SK-N-SH treated with all-trans-retinoic acid at 6 μM for 48 hours (cell line): ENCODE data around the gene GP1BB.

Source experiments
- ATAC-seq: fragments of 200-7000 bp; cut with Tn5 transposase; 3 replicates; pipeline ENCODE4 v1.9.1; 2020; ENCODE audit warnings: mild to moderate bottlenecking, moderate library complexity
- BACH2 ChIP-seq: fragments of 250-450 bp; sonication (Bioruptor Pico); IDR thresholded peaks from 2 replicates; pipeline ENCODE4 v1.9.0; 2021; ENCODE audit warnings: mild to moderate bottlenecking, borderline replicate concordance
- CREB5 ChIP-seq: fragments of 250-450 bp; sonication (Bioruptor Pico); IDR thresholded peaks from 2 replicates; pipeline ENCODE4 v1.5.1; 2020; ENCODE audit warnings: low read depth, mild to moderate bottlenecking, moderate library complexity
- CSDC2 ChIP-seq: fragments of 250-450 bp; sonication (Bioruptor Pico); IDR thresholded peaks from 2 replicates; pipeline ENCODE4 v1.5.0; 2020; ENCODE audit warnings: mild to moderate bottlenecking, moderate library complexity
- ESRRG ChIP-seq: fragments of 250-450 bp; sonication (Bioruptor Pico); IDR thresholded peaks from 2 replicates; pipeline ENCODE4 v1.6.1; 2021; ENCODE audit warnings: mild to moderate bottlenecking
- GLIS3 ChIP-seq: fragments of 250-450 bp; sonication (Bioruptor Pico); IDR thresholded peaks from 2 replicates; pipeline ENCODE4 v1.5.0; 2020; ENCODE audit warnings: mild to moderate bottlenecking, moderate library complexity
- ISL1 ChIP-seq: fragments of 250-450 bp; sonication (Bioruptor Pico); IDR thresholded peaks from 2 replicates; pipeline ENCODE4 v2.1.2; 2022; ENCODE audit warnings: mild to moderate bottlenecking, moderate library complexity
- OSR1 ChIP-seq: fragments of 250-450 bp; sonication (Bioruptor Pico); IDR thresholded peaks from 2 replicates; pipeline ENCODE4 v1.8.0; 2022; ENCODE audit warnings: moderate library complexity, mild to moderate bottlenecking, inconsistent platforms
- PPARA ChIP-seq: fragments of 250-450 bp; sonication (Bioruptor Pico); IDR thresholded peaks from 2 replicates; pipeline ENCODE4 v1.5.0; 2020; ENCODE audit warnings: mild to moderate bottlenecking, borderline replicate concordance
- SNAI2 ChIP-seq: fragments of 250-450 bp; sonication (Bioruptor Pico); IDR thresholded peaks from 2 replicates; pipeline ENCODE4 v1.5.0; 2020; ENCODE audit warnings: mild to moderate bottlenecking, moderate library complexity
- TCF4 ChIP-seq: fragments of 250-450 bp; sonication (Bioruptor Pico); IDR thresholded peaks from 2 replicates; pipeline ENCODE4 v1.8.0; 2021; ENCODE audit warnings: mild to moderate bottlenecking, moderate library complexity, borderline replicate concordance
- TOX ChIP-seq: fragments of 250-450 bp; sonication (Bioruptor Pico); IDR thresholded peaks from 2 replicates; pipeline ENCODE4 v1.8.0; 2021; ENCODE audit warnings: mild to moderate bottlenecking, moderate library complexity, borderline replicate concordance
- TSHZ2 ChIP-seq: fragments of 250-450 bp; sonication (Bioruptor Pico); IDR thresholded peaks from 2 replicates; pipeline ENCODE4 v1.5.0; 2020; ENCODE audit warnings: mild to moderate bottlenecking, moderate library complexity
- ZC3H10 ChIP-seq: fragments of 250-450 bp; sonication (Bioruptor Pico); IDR thresholded peaks from 2 replicates; pipeline ENCODE4 v1.5.1; 2021; ENCODE audit warnings: mild to moderate bottlenecking, moderate library complexity
- ZFP30 ChIP-seq: fragments of 450-650 bp; formaldehyde crosslinking; IDR thresholded peaks from 2 replicates; pipeline ENCODE4 v1.5.0; 2022; ENCODE audit warnings: mild to moderate bottlenecking, moderate library complexity
- ZNF565 ChIP-seq: fragments of 450-650 bp; formaldehyde crosslinking; conservative IDR thresholded peaks from 2 replicates; pipeline ENCODE4 v1.5.0; 2020; ENCODE audit warnings: low read depth, mild to moderate bottlenecking, moderate library complexity
- ZNF8 ChIP-seq: fragments of 450-650 bp; formaldehyde crosslinking; IDR thresholded peaks from 2 replicates; pipeline ENCODE4 v1.5.0; 2020; ENCODE audit warnings: mild to moderate bottlenecking, moderate library complexity
- TF ChIP-seq, protein P1 (sequence below): fragments of 250-450 bp; sonication (Bioruptor Pico); IDR thresholded peaks from 2 replicates; pipeline ENCODE4 v1.5.1; 2021; ENCODE audit warnings: mild to moderate bottlenecking, moderate library complexity
- TF ChIP-seq, protein P2 (sequence below): fragments of 250-450 bp; sonication (Bioruptor Pico); IDR thresholded peaks from 2 replicates; pipeline ENCODE4 v1.8.0; 2020; ENCODE audit warnings: mild to moderate bottlenecking, moderate library complexity, borderline replicate concordance
- TF ChIP-seq, protein P3 (sequence below): fragments of 250-450 bp; sonication (Bioruptor Pico); IDR thresholded peaks from 2 replicates; pipeline ENCODE4 v1.8.0; 2021; ENCODE audit warnings: low read depth, mild to moderate bottlenecking, moderate library complexity, borderline replicate concordance

Gene GP1BB

GRCh38 chr22:19713245-19713644 is 10.1 kb upstream of the GP1BB start:
- TF ChIP-seq TSHZ2 (CRISPR knock-in tag) (no peak), ISL1 (CRISPR knock-in tag) (no peak), BACH2 (CRISPR knock-in tag) (no peak), ZNF8 (CRISPR knock-in tag) (no peak), PPARA (CRISPR knock-in tag) (no peak), ZFP30 (CRISPR knock-in tag) (no peak), ESRRG (CRISPR knock-in tag) (no peak), OSR1 (CRISPR knock-in tag) (no peak), TCF4 (CRISPR knock-in tag) (no peak), ZNF565 (CRISPR knock-in tag) (no peak), GLIS3 (CRISPR knock-in tag) (no peak)
- TF ChIP-seq, protein P1, sequence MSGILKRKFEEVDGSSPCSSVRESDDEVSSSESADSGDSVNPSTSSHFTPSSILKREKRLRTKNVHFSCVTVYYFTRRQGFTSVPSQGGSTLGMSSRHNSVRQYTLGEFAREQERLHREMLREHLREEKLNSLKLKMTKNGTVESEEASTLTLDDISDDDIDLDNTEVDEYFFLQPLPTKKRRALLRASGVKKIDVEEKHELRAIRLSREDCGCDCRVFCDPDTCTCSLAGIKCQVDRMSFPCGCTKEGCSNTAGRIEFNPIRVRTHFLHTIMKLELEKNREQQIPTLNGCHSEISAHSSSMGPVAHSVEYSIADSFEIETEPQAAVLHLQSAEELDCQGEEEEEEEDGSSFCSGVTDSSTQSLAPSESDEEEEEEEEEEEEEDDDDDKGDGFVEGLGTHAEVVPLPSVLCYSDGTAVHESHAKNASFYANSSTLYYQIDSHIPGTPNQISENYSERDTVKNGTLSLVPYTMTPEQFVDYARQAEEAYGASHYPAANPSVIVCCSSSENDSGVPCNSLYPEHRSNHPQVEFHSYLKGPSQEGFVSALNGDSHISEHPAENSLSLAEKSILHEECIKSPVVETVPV (CRISPR knock-in tag) = no peak
- ATAC-seq = no peak

DNA sequence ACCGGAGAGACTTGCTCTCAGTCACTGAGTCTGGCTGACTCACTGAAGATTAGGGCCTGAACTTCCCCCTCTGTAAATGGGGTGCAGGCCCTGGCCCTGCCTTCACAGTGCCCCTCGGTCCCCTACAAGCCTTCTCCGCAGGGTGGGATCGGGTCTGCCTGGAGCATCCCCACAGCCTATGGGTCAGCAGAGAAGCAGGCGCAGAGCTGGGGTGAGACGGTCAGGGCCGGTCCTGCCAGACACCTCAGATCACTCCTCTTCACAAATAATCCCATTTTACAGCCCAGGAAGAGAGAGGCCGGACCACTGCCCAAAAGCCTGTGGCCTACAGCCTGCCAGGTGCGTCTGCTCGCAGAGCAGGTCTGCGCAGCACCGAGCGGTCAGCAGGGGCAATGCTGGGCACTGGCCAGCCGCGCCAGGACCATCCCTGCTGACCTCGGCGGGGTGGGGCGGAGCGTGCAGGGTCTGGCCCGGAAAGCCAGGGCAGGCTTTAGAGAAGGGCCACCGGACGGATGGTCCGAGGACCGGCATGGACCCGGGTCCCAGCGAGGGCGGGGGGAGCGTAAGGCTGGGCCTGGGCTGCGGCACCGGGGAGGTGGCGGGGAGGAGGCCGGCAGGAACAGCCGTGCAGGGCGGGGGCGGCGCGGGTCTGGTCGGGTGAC is 9.6 kb upstream of the GP1BB start:
- no peak for TF ChIP-seq SNAI2 (CRISPR knock-in tag)
- no peak for TF ChIP-seq GLIS3 (CRISPR knock-in tag)
- no peak for TF ChIP-seq ZNF8 (CRISPR knock-in tag)
- TF ChIP-seq, protein P2, sequence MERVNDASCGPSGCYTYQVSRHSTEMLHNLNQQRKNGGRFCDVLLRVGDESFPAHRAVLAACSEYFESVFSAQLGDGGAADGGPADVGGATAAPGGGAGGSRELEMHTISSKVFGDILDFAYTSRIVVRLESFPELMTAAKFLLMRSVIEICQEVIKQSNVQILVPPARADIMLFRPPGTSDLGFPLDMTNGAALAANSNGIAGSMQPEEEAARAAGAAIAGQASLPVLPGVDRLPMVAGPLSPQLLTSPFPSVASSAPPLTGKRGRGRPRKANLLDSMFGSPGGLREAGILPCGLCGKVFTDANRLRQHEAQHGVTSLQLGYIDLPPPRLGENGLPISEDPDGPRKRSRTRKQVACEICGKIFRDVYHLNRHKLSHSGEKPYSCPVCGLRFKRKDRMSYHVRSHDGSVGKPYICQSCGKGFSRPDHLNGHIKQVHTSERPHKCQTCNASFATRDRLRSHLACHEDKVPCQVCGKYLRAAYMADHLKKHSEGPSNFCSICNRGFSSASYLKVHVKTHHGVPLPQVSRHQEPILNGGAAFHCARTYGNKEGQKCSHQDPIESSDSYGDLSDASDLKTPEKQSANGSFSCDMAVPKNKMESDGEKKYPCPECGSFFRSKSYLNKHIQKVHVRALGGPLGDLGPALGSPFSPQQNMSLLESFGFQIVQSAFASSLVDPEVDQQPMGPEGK (CRISPR knock-in tag) = no peak
- TF ChIP-seq CREB5 (CRISPR knock-in tag) = no peak
- TF ChIP-seq ISL1 (CRISPR knock-in tag) = no peak
- TF ChIP-seq CSDC2 (CRISPR knock-in tag) = no peak
- TF ChIP-seq, protein P3, sequence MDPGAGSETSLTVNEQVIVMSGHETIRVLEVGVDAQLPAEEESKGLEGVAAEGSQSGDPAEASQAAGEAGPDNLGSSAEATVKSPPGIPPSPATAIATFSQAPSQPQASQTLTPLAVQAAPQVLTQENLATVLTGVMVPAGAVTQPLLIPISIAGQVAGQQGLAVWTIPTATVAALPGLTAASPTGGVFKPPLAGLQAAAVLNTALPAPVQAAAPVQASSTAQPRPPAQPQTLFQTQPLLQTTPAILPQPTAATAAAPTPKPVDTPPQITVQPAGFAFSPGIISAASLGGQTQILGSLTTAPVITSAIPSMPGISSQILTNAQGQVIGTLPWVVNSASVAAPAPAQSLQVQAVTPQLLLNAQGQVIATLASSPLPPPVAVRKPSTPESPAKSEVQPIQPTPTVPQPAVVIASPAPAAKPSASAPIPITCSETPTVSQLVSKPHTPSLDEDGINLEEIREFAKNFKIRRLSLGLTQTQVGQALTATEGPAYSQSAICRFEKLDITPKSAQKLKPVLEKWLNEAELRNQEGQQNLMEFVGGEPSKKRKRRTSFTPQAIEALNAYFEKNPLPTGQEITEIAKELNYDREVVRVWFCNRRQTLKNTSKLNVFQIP (CRISPR knock-in tag) = no peak
- no peak for TF ChIP-seq ZC3H10 (CRISPR knock-in tag)
- TF ChIP-seq ZNF565 (CRISPR knock-in tag) = no peak
- TF ChIP-seq TOX (CRISPR knock-in tag) = no peak
- no peak for TF ChIP-seq TCF4 (CRISPR knock-in tag)
- no peak; the same call in 2 of the 3 replicates for ATAC-seq
